GM19043 (cell line): ENCODE results near the gene SGCB.
"Not testable (repeated sequence)": the region's sequence is repeated elsewhere in the genome, so short reads cannot be mapped to it uniquely, and the experiment has no call there.

Experiments used
- ATAC-seq: cut with Tn5 transposase; IDR thresholded peaks from one replicate; pipeline ENCODE4 v1.9.1; 2021; ENCODE audit warnings: low read depth; ENCODE audit not compliant: unreplicated experiment

SGCB gene, protein sequence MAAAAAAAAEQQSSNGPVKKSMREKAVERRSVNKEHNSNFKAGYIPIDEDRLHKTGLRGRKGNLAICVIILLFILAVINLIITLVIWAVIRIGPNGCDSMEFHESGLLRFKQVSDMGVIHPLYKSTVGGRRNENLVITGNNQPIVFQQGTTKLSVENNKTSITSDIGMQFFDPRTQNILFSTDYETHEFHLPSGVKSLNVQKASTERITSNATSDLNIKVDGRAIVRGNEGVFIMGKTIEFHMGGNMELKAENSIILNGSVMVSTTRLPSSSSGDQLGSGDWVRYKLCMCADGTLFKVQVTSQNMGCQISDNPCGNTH

DNA sequence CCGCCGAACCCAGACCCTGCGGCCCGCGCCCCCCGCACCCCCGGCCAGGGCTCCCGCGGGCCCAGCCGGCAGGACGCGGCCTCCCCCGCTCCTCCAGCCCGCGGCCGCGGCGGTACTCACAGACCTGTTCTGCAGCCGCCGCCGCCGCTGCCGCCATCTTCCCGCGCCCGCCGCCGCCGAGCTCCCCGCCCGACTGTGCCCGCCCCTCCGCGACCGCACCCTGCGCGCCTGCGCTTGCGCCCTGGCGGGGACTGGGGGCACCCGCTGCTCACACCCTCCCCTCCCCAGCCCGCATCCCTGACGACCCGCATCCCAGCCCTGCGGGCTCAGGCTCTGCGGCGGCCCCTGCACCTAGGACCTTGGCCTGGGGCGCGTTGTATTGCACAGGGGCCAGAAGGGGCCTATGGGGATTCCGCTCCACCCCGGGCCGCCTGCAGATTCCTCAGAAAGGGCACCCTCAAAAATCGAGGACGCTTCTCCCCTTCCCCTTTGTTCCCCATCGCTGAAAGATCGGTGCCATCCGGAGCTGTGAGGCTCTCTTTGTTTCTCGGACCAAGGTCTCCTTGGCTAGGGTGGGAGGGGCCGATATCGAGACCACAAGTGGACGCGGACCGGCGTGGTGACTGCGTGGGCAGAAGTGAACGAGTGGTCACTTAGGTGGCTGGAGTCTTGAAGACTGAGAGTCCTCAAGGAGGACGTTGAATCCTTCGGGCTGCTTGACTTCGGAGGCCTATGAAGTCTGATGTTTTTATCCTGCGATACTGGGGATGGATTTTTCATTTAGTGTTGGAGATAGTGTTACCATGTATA, at the start of gene SGCB:
SGCB (minus strand) TSS at position 197 of the 810 bp plus-strand sequence; CDS start at position 157, 40 bp downstream.
- peak; percentile 86 for ATAC-seq

DNA sequence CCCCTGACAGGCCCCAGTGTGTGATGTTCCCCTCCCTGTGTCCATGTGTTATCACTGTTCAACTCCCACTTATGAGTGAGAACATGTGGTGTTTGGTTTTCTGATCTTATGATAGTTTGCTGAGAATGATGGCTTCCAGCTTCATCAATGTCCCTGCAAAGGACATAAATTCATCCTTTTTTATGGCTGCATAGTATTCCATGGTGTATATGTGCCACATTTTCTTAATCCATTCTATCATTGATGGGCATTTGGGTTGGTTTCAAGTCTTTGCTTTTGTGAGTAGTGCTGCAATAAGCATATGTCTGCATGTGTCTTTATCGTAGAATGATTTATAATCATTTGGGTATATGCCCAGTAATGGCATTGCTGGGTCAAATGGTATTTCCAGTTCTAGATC, 48.3 kb upstream of the SGCB start:
- ATAC-seq: not testable (repeated sequence)

DNA sequence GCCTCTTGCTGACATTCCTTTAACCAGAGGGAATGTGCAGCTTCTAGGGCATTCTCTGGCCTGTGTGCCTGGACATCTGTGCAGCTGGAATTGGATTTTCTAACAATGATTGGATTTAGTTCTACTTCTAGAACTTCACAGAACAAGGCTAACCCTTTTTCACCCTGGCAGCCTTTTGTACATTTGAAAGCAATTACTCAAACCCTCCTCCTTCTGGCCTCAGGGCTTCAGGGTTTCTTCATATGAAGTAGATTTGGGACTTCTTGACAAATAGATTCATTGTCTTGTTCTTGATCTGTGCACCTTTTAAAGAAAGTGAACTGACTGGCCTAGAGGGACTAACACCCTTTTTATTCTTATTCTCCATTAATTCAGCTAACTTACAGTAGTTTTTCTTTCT, 43.1 kb upstream of the SGCB start:
- no peak for ATAC-seq

DNA sequence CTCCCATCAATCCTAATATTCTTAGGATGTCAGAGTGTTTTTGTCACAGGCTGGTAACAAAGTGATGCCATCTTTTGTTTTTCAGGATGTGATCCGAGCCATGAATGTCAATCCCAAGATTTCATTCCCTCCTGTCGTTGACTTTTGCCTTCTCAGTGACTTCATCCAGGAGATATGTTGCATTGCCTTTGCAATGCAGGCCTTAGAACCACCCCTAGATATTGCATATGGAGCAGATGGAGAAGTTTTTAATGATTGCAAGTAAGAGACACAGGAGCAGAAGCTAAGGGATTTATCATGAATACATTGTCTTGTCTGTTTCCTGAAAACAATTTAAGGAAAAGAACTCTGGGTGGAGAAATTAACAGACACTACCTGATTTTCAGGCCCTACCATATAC, 41.6 kb upstream of the SGCB start:
- ATAC-seq: no peak

DNA sequence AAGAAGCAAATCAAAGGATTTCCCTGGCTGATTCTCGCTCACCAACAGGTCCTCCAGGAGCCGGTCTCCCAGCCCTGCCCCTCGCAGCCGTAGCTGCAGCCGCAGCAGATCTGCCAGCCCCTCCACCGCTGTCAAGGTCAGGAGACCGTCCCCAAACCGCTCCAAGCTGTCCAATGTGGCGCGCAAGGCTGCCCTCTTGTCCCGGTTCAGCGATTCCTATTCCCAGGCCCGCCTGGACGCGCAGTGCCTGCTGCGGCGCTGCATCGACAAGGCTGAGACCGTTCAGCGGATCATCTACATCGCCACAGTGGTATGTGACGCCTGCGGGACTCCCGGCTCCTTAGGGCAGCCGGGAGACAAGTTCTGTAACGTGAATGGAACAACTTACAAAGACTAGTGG, 38.6 kb upstream of the SGCB start:
- ATAC-seq: no peak

DNA sequence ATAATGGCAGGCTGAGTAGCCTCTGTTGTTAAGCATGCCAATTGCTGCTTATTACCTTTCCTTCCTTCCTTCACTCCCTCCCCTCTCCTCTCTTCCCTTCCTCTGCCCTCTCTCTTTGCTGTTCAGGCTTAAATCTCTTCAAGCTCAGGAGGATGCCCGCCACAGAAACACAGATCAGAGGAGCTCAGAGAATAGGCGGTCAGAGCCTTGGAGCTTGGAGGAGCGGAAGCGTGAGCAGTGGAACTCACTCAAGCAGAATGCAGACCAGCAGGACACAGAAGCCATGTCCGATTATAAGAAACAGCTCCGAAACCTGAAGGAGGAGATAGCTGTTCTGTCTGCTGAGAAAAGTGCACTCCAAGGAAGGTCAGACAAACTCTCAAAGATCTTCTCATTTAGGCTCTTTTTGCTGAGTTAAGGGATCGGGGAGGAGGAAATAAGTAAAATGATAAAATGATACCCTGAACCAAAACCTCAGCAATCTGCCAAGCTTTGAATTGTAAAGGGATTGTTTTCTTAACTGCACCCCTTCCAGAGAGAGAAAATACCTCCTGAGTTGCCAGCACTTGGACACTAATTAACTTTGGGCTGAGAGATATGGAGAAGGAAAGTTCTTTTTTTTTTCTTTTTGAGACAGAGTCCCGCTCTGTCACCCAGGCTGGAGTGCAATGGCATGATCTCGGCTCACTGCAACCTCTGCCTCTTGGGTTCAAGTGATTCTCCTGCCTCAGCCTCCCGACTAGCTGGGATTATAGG, 33.9 kb upstream of the SGCB start:
- ATAC-seq: no peak

DNA sequence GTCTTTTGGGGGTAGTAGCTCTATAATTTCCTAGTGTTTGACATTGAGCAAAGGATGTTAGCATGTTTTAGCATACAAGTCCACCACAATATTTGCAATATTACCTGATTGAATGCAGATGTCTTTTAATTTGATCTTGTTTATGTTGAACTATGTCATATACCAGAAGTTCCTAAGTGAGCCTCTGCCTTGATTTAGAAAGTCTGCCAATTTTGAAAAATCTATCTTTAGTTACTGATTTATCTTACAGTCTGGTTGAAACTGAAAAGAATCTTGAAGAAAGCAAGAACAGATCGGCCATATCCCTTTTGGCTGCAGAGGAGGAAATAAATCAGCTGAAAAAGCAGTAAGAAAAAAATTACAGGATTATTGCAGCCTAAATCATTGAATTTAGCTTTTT, 31.5 kb upstream of the SGCB start:
- ATAC-seq: no peak

DNA sequence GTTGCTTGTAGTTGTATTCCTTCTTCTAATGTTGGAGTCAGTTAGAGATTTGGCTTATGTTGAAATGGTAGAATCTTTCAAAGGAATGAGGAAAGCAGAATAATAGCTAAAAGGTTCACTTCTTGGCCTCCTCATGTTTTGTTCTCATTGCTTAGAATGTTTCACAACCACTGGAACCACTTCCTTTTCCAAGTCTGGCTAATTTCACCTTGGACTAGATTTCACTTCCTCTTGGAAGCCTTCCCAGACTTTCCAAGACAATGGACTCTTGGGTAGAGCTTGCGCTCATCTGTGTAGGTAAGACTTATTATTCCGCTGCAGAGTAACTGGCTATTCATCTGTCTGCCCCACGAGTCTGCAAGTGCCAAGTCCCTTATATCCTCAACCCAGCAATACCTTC, 21.3 kb upstream of the SGCB start:
- no peak for ATAC-seq

DNA sequence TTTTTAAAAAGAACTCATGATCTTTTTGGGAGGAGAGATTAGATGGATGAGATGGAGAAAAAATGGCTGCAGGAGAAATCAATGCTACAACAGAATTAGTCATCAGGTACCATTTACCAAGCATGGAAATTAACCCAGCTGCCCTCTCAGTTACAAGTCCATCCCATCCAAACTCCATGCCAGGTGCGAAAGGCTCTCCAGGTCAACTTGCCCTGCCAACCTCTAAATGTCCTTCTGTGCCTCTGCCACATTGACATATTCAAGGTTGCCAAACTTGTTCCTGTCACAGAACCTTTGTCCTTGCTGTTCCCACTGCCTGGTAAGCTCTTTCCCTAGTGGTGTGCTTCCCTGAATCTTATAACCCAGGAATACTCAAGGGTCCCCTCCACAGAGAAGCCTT, 20.2 kb upstream of the SGCB start:
- no peak for ATAC-seq

DNA sequence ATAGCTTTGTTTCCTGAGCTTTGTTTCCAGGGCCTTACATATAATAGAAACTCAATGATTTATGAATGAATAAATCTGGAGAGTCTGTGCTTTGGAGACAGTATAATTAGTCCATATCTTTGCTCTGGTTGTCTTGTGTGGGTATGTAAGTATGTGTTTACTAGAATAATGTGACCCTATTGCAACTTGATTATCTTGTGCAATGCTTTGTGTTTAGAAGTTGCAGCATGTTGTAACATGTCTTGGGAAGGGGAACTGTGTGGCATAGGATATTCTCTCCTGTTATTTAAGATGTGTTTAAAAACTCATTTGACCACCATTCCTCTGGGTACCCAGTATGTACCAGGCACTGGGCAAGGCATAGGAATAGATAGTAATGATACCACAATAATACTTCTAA, 19.1 kb upstream of the SGCB start:
- no peak for ATAC-seq

DNA sequence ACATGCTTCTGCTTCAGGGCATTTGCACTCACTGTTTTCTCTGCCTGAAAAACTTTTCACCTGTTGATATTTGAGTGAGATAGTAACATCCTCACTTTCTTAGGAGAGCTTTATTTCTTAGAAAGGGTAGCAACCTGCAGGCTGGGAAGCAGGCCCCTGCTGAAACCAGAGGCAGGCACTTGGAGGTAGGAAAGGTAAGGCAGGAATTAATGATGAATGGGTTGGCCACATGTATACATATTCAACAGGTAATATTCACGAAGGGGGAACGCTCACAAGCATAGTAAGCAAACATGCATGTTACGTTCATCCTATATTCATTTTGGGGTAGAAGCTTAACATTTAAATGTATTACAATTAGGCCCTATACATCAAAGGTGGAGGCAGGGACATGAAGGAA, 16.2 kb upstream of the SGCB start:
- ATAC-seq: no peak

DNA sequence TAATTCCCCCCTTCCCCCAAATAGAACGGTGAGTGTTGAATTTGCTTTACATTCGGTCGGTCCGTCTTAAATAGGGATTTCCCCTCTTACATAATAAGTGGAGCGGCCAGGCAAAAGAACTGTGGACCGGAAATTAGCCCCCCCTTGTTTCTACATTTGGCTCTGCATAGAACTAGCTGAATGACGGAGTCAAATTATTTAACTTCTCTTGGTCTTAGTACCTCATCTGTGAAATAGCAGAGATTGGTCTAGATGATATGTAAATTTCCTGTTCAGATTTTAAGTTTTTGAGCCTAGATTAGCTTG, 14.3 kb upstream of the SGCB start:
- peak; percentile 48 for ATAC-seq

DNA sequence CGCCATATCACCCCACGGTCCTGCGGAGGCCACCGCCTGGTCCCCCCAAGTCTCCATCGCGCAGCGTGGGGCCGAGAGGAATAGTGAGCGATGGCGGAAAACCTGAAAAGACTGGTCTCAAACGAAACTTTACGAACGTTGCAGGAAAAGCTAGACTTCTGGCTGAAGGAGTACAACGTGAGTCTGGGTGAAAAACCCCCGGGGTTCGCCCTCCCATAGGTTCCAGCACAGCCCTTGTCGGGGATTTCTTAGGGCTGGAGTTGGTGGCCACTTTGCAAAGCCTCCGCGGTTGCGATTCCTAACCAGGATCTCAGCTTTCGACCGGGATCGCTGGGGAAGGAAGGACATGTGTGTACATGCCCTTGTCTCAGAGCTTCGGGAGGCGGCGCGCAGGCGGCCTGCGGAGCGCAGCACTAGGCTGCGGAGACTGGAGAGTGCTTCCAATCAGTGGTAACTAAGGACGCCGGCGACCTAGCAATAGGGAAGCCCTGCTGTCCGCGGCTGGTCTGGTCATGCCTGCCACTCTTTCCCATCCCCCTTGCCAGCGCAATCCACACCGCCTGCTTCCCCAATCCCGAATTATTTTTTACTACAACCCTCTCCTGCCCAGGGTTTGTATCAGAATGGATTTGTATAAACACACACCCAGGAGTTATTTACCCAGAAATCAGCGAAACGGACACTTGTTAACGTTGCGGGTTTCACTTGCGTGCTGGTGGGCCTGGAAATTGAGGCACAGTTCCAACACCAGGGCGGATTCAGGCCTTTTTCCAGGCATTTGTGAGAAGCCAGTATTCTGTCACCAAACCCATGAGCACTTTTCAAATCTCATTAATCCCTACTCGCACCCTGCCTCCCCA, 13.7 kb upstream of the SGCB start:
- ATAC-seq: peak; percentile 46

DNA sequence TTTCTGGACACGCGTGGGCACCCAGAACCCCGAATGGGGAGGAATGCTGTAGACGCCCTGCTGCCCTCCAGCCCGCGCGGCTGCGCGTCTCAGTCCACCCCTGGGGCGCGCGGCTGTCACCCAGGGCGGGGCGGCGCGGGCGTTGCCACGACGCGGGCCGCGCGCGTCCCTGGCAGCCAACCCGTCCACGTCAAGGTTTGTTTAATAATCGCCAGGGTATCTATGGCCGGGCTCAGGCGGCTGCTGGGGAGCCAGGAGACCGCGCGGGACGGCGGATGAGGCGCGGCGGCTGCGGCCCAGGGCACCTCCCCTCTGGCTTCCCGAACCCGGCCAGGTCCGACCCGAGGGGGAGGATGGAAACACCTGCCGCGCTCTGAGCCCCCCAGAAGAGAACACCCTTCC, 13.1 kb upstream of the SGCB start, which contains the start of gene SPATA18:
SPATA18 (plus strand) TSS at position 92 of the 402 bp plus-strand sequence. CDS start 401 bp downstream, outside the sequence.
- peak; percentile 36 for ATAC-seq

DNA sequence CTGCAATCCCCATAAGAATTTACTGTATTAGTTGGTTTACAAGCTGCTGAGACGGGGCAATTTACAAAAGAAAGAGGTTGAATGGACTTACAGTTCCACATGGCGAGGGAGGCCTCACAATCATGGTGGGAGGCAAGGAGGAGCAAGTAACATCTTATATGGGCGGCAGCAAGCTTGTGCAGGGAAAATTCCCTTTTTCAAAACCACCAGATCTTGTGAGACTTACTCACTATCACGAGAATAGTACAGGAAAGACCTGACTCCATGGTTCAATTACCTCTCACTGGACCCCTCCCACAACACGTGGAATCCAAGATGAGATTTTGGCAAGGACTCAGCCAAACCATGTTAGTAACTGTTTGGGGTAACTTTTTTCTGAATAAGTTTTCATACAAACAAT, 11.2 kb upstream of the SGCB start:
- ATAC-seq: no peak

DNA sequence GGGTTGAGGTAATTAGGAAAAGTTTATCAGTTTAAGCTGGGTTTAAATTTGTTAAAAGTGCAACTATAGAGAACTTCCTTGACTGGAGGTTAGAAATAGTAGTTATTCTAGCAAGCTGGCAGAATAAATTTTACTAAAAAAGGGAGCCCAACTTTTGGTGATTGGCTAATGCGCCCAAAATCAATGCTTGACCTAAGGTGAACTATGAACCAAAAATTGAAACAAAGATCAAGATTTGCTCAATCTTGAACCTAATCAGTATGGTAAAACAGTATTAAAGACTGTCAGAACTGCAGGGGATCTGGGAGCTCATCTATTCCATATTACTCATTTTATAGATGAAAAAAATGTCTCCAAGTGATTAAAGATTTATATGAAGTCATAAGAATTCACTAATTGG, 6.9 kb upstream of the SGCB start:
- no peak for ATAC-seq

DNA sequence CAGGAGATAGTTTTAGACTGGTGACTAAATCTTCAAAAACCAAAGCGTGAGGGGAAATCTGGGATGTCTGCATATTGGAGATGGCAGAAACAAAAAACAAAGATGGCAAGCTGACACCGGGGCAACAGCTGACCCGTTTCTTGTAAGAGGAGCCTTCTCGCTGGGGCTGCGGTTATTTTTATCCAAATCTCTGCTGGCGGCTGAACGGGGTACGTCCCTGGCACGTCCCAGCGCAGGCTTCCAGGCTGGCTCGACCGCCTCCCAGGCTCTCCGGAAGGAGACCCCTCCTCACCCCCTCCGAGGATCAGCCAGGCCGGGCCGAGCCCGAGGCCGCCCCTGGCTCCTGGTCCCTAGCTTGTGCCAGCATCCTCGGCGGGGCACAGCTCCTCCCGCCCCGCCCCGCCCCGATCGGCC, 403 bp downstream of the SGCB start:
- ATAC-seq: peak; percentile 38

DNA sequence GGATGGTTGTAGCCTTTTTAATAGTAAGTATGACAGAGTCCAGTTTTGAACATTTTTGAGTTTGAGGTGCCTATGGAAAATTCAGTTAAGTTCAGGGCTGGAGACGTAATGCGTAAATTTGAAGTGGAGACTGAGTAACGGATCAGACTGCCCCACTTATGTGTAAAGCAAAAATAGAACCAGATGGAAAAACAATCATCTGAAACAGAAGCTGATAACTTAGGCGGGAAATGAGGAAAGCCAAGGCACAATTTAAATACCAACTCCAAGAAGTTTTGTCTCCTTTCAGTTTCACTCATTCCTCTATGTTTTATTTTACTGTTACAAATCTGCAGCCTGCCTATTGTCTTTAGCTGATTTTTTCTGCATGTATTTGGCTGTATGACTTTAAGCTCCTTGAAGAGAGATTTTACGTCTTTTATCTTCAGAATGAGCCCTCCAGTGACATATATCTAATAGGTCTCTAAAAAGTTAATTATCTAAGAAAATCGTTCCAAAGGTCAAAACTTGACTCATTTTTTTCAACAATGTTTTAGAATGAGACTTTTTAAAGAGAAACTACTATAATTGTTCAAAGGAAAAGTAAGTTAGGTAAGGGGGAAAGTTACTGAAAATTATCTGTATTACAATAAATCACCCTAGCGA, 1.1 kb downstream of the SGCB start:
- ATAC-seq: no peak

DNA sequence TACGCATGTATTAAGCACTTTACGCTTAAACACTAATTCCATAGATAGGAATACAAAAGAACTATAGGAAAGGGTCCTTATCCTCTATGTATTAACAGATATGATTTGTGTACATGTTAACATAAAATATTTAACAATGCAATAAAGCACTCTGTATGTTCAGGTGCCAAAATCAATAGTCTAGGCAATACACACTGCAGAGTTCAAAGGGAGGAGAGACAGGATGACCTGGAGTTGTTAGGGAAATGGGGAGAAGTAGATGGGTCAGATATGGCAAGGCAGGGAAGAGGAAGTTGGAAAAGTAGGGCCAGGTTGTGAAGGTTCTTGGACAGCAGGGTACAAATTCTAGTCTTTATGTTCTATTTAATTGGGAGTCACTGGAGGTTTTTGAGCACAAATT, 2.9 kb downstream of the SGCB start:
- ATAC-seq: no peak

DNA sequence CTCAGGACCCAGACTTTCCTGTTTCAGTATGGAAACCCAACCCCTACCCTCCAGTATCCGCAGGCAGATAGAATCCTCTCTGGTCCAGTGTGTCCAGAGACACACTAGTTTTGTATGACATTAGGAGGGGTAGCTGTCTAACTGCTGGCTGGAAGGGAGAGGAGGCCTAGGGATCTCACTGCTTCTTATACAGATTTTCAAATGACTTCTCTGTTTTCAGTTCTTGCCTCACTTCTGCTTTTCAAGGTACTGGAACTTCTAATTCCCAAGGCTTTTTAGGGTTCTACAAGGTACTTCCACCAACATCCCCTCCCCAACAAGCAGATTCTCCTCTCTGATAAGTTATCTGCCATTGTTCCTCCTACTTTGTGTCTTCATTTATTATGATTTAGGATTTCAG, 6.1 kb downstream of the SGCB start:
- ATAC-seq: no peak
